Endometrial microvascular endothelial cells (primary cell): Measurements from ENCODE around the gene NUDT5. TPM values are rescaled to one million over a fixed set of nuclear protein-coding genes. Genes with fewer than 3 reads are reported as not detected.

Source experiments
- in situ Hi-C: cut with HindIII; loops from 2 replicates; pipeline ENCODE4 v1.10.0; 2017; ENCODE audit warnings: low sequenced_read_pairs, low pct_unique_long_range_greater_than_20kb; ENCODE audit errors: inconsistent ontology term
- total RNA-seq: library from RNA; depleted of rRNA; stranded (reverse); fragments of >200 nt; gene quantifications from one replicate; pipeline ENCODE4 v1.2.3, GENCODE V29; 2015; ENCODE audit errors: inconsistent ontology term

NUDT5 gene
- total RNA-seq, 1 donor from 2014 or later, result 91.2 TPM

DNA sequence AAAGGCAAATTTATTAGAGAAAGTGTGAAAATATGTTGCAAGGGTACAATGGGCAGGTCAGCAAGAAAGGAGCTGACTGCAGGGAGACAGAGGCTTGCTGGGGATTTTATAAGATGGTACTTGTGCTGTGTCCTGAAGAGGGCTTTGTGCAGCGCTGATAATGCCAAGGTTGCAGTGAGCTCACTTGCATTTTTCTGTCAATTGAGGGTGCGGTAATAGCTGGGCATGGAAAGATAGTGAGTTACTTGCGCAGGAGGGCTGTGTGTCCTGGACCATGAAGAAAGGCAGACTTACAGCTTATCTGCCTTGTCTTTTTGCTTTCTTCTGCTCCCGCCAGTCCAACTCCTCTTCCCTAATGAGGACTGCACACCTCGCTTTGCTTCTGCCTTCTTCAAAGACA is 12.8 kb upstream of the NUDT5 start:
- in situ Hi-C loops, result no loop called here

DNA sequence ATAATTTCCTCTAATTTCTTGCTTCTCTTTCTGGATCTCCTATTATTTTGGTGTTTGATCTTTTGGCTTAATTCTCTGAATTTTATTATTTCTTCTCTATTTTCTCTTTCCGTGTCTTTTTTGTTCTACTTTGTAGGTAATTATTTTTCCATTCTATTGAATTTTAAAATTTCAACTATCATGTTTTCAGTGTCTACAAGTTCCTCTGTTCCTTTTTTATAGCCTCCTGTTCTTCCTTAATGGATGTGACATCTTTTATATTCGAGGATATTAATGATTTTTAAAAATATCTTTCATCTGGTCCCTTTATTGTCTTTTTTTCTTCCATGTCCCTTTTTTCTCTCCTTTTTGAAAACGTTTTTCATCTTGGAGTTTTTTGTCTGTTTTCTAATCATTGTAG is 11.4 kb upstream of the NUDT5 start:
- in situ Hi-C loops, result no loop called here

DNA sequence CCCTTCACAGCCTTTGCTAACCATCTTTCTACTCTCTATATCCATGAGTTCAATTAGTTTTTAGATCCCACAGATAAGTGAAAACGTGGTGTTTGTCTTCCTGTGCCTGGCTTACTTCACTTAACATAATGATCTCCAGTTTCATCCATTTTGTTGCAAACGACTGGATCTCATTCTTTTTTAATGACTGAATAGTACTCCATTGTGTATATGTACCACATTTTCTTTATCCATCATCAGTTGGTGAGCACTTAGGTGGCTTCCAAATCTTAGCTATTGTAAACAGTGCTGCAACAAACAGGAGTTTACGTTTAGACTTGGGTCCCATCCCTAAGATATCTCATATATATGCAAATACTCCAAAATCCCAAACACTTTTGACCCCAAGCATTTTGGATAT is 9.4 kb upstream of the NUDT5 start:
- in situ Hi-C loops, result no loop called here

DNA sequence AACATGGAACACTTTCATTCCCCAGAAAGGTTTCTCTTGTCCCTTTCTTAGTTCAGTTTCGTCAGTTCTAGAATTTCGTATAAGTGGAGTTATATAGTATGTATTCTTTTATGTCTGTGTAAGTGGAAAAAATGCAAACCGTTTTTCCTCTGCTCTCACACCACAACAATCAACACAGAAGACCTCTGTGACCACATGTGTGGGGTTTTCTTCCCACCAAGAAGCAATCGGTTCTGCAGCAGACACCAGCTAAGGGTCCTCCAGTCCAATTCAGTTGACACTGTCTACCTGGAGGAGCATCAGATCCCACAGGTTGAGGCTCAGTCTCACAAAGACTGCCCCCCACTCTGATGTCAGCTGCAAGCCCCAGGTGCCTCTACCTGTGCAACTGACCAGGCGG is 6.5 kb upstream of the NUDT5 start:
- in situ Hi-C loops, result no loop called here

DNA sequence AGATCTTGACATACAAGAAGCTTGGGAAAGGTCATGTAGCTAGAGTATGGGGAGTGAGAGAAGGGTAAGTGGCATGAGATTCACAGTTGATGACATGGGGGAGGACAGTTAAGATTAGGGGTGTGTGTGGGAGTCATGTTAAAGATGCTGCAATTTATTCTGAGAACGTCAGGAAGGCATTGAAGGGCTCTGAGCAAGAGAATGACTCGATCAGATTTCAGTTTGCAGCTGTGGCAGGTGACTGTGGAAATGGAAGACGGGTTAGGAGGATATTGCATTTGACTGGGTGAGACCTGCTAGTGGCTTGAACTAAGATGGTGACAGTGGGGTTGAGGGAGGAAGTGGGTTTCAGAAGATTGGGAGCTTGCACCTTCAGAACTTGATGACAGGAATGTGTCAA is 5.9 kb upstream of the NUDT5 start:
- in situ Hi-C loops, result no loop called here

DNA sequence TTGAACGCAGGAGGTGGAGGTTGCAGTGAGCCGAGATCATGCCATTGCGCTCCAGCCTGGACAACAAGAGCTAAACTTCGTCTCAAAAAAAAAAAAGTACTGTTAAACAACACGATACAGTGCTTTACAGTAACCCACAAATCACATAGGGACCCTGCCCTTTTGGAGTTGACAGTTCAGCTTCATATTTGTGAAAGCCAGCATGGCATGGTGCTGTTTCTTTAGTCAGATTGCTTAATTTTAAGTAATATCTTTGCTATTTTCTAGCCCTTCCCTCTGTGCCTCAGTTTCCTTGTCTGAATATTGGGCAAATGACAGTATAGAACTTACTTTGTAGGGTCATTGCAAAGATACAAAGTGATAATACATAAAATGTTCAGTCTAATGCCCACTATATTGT is 5.2 kb upstream of the NUDT5 start:
- in situ Hi-C loops, result no loop called here

DNA sequence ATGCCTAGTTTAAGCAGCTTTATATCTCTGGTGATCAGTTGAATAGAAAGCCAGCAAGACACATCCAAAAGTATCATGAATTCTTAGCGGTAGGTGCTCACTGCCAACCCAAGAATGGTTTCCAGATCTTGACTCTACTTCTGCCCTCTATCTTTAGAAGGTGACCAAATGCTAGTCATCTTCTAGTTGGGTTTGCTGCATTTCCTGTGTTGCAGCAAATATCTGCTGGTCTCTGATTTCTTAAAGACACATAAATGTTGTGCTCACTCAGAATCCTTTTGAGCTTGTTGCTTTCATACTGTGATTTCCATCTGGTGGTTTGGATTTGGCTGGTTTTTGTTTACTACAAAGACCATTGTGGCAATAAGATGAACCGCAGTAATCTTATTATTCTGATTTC is 2.5 kb upstream of the NUDT5 start:
- in situ Hi-C loops, result no loop called here

DNA sequence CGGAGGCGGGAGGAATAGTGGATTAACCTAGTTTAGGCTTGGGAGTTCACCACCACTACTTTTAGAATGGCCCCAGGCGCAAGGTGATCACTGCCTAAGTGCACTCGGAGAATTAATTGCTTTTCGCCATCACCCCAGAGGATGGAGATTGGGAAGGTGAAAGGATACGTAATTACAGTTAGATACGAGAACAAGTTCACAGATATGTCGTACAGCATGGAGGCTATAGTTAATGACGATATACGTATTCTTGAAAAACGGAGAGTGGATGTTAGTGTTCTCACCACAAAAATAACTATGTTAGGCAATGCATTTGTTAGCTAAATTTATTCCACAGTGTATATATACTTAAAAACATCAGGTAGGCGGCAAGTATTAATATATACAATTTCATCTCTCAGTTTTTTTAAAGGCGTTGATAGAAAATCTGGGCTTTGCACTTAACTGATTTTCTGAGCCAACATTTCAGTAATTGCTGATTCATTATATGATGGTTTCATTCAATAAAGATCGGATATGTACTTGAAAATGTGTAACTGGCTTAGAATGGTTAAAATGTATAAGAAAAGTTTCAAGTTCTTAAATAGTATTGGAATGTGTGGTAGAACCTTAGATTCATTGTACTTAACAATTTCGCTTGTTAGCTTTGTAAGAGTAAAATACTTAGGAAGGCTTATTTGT is 980 bp upstream of the NUDT5 start:
- in situ Hi-C loops, result no loop called here

DNA sequence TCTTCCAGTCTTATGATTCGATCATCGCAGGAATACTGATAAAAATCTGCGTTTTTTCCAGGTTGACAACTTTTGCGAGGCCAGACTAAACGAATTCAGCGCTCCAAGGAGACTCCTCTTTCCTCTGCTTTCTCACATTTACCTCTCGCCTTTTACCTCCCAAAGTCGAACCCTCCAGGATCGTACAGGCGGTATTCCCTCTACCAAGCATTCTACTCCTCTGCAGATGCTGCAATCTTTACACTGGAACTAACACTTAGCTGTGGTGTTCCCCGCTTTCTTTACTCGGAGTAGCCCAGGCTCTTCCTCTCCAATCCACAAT is 449 bp downstream of the NUDT5 start:
- in situ Hi-C loops, result no loop called here

DNA sequence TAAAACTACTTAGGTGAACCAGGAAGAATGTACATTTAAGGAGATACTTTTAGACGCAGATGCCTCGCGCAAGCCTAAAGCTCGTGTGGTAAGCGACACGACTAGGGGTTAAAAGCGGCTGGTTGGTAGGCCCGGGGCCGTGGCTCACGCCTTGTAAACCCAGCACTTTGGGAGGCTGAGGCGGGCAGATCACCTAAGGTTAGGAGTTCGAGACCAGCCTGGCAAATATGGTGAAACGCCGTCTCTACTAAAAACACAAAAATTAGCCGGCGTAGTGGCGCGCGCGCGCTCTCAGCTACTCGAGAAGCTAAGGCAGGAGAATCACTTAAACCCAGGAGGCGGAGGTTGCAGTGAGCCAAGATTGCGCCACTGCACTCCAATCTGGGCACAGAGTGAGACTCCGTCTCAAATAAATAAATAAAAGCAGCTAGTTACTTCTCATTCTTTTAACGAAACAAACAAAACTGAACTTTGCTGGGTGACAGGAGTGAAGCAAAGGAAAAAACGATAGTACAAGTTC is 879 bp downstream of the NUDT5 start:
- in situ Hi-C loops, result no loop called here

DNA sequence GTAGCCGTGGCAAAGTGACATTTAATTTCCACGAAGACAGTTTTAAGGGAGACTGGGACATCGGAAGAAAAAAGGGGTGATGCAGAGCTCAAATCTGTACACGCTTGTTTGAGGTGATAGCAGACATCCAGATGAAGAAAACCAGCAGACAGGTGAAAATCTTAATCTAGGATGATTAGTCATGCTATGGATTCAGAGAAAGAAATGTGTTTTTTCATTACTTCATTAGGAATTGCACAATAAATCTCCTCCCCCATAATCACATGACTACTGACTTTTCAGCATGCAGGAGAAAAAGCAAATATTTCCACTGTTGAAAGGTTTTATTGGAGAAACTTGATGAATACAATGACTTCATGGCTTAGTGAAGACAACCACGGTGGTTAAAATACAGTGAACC is 2.5 kb downstream of the NUDT5 start:
- in situ Hi-C loops, result no loop called here

DNA sequence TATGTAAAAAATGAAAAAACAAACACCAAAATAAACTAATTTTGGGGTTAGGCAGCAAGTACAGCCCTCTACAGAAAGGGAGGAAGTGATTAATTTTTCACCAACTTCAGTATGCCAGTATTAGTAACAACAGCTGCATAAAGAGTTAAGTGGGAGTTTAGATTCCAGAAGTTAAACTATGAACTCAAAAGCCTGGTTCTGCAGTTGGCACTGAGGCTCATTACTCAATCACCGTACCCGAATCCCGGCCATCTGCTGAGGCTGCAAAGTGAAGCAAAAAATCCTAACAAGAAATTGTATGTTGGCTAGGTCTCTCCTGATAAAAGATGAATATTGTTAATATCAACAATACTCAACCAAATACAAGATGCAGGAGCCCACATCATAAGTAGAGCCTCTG is 4.0 kb downstream of the NUDT5 start:
- in situ Hi-C loops, result no loop called here

DNA sequence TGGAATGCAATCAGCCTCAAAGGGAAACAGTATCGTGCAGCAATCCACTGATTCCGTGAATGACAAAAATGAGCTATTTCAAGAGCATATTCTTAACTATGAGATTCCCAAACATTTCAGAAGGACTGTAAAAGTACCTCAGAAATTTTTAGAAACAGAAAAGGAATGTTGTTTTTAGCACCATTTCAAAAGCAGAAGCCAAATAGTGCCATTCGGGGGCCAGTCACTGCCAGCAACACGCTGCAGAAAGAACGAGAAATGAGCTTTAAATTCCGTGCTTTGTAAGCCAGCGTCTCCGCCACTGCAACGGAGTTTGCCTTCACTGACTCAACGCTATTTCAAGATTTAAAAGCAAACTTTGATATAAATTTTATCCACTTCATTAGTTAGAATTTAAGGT is 6.3 kb downstream of the NUDT5 start:
- in situ Hi-C loops, result no loop called here

DNA sequence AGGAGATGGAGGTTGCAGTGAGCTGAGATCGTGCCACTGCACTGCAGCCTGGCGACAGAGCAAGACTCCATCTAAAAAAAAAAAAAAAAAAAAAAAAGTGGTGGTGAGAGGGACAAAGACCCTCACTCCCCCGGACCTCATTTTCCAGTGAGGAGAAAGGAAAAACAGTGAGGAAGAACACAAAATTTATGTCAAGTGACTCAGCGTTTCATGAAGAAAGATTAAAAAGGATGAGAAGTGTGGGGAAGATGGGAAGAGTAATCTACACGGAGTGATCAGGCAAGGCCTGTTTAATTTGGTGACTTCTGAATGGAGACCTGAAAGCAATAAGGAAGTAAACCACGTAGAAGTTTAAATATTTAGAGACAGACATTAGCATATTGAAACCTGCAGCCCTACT is 7.0 kb downstream of the NUDT5 start:
- in situ Hi-C loops, result no loop called here

DNA sequence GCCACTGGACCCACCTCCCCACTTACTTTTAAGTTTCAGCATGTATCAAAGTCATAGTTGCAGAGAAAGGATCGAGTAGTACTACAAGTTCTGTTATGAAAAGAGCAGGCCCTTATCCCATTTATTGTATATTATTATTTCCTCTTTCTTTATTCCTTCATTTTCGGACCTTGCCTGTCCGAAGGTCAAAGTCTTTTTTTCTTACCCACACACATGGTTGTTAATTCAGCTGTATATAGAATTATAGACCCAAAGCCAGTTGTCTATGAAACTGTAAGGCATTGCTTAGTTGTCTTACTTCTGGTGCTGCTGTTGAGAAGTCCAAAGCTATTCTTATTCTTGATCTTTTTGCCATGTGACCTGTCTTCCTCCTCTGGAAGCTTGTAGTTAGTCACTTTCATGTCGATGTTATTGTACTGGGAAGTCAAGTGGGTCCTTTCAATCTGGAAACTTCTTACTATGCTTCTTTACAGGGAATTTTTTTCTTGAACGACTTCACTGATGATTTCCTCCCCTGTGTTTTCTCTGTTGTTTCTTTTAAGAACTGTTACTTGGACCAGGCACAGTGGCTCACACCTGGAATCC is 8.3 kb downstream of the NUDT5 start:
- in situ Hi-C loops, result no loop called here

DNA sequence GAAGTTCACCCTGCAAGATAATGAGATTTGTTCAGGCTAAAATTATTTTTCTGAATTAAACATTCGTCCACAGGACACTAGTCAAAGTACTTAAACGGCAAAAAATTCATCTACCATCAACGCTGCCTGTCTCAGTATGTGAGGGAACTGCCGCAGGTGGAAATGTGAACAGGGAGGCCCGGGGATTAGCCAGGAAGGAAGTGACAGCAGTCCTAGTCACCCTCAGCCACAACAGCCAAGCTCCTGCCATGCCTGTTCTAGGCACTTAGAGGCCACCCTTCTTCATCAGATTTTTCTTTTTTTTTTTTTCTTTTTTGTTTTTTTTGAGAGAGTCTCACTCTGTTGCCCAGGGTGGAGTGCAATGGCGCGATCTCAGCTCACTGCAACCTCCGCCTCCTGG is 9.4 kb downstream of the NUDT5 start:
- in situ Hi-C loops, result no loop called here

DNA sequence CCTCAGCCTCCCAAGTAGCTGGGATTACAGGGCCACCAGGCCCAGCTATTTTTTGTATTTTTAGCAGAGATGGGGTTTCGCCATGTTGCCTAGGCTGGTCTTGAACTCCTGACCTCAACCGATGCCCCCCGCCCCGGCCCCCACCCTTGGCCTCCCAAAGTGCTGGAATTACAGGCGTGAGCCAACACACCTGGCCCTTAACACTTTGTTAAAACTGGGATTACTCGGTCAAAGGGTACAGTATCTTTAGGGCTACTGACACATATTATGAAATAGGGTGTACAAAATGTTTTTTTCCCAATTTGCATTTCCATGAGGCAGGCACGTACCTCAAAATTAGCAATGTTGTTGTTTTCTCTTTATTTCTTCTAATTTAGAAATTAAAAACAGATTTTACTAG is 11.5 kb downstream of the NUDT5 start:
- in situ Hi-C loops, result no loop called here

DNA sequence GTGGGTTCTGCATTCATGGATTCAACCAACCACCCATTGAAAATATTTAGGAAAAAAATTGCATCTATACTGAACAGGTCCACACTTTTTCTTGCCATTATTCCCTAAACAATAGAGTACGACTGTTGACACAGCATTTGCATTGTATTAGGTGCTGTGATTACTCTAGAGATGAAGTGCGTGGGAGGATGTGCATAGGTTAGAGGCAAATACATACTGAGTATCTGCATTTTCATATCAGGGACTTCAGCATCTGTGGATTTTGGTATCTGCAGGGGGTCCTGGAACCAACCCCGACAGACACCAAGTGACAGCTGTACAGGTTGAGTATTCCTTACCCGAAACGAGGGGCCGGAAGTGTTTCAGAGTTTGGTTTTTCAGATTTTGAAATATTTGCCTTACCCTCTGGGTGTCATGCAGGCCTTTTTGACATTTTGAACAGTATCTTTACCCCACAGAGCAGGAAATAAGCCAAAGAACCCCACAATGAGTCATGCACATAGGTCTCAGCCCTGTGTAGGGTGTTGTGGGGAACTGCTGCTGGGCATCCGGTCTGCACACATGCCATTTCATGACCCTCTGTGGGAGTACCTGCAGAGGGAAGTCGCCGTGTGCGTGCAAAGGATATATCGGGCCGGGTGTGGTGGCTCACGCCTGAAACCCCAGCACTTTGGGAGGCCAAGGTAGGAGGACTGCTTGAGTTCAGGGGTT is 14.5 kb downstream of the NUDT5 start:
- in situ Hi-C loops, result no loop called here

DNA sequence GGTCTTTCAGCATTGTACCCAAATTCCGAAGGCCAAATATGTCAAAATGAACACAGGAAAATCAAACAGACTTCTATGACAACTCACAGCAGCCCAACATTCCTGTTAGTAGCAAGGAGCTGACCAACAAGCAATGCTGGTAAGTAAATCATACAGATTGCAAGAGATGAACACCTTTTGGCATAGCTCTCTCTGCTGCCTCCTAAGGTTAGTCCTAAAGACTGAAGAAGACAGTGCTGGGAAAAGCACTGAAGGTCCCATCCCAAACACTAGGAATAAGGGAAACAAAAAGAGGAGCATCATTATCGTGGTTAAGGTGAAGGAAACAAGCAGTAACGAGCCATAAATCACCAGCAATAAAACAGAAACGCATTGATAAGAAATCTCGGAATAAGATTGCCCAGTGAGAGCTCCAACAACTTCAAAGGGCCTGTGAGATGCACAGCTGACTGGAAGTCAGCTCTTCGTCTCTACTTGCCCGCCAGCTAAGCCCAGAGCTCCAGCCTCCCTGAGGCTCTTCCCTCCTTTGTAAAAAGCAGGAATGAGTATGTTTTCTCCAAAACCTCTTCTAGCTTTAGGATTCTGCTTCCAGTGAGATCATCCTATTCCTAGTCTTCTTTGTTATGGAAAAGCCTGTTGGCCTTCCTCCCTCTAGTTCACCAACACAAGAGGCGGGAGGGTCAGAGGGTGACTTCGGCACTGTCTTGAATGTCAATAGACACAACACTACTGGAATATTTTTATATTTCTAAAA is 15.3 kb downstream of the NUDT5 start:
- in situ Hi-C loops, result no loop called here
